Measurements from ENCODE around the gene NIN.

- TF ChIP-seq POLR2A (IDR thresholded peaks at IDR 0.05; ENCODE audit: low read length) (no peak), GATA1 (IDR thresholded peaks at IDR 0.05; ENCODE audit: low read depth, low read length) (no peak)
Measured at GRCh38 chr14:50820786-50821509, 10.0 kb downstream of the NIN start.

Measured in erythroblast (primary cell).